Ovary (tissue), 9 donors: Measurements from ENCODE around the gene CERCAM. TPM values are rescaled to one million over a fixed set of nuclear protein-coding genes. Genes with fewer than 3 reads are reported as not detected.
"Not testable (repeated sequence)": the region's sequence is repeated elsewhere in the genome, so short reads cannot be mapped to it uniquely, and the experiment has no call there.

ENCODE experiments used
- DNase-seq, 5 donors: peaks; one replicate each; pipeline ENCODE4 v3.0.0-alpha.2; 2019 to 2020
- H3K27ac ChIP-seq, 2 donors: fragments of 200-600 bp; one replicate each; pipeline versions ENCODE4 v1.5.1 to v1.8.0; 2019 to 2022
- H3K27me3 ChIP-seq: fragments of 200-600 bp; one replicate; pipeline ENCODE4 v1.8.0; 2022
- H3K36me3 ChIP-seq: fragments of 200-600 bp; sonication (generic); one replicate; pipeline ENCODE4 v1.5.1; 2019
- H3K4me1 ChIP-seq: one replicate; pipeline ENCODE4 v1.8.1; 2013; ENCODE audit warnings: mild to moderate bottlenecking, moderate library complexity; ENCODE audit not compliant: insufficient read depth
- H3K4me3 ChIP-seq: fragments of 200-600 bp; sonication (generic); one replicate; pipeline ENCODE4 v1.5.1; 2017
- H3K9me3 ChIP-seq, 2 donors: fragments of 200-600 bp in 1 of 2; sonication (generic) in 1 of 2; one replicate each; pipeline versions ENCODE4 v1.5.1 to v1.8.1; 2013 to 2019; ENCODE audit warnings: mild to moderate bottlenecking in 1 of 2, moderate library complexity in 1 of 2
- CTCF ChIP-seq, 3 donors: fragments of 450-650 bp in 2 of 3; fragments of 200-600 bp in 1 of 3; IDR thresholded peaks; one replicate each; pipeline versions ENCODE4 v1.5.1 to v1.8.0; 2016 to 2022; ENCODE audit warnings: antibody characterized with exemption in 3 of 3, mild to moderate bottlenecking in 1 of 3
- EP300 ChIP-seq: sonication (generic); formaldehyde crosslinking; IDR thresholded peaks from one replicate; pipeline ENCODE4 v1.6.1; 2017; ENCODE audit warnings: antibody characterized with exemption
- POLR2A ChIP-seq: fragments of 450-650 bp; IDR thresholded peaks from one replicate; pipeline ENCODE4 v1.6.1; 2017; ENCODE audit warnings: antibody characterized with exemption, mild to moderate bottlenecking, moderate library complexity
- WGBS, 3 donors: extraction: QIAGEN DNeasy Blood & Tissue Kit in 1 of 3; methylation state at CpG; one replicate each; pipeline versions ENCODE4 v1.1.5 to v1.1.7; 2013 to 2017; 5-methylcytosine and 5-hydroxymethylcytosine counted together
- intact Hi-C, 4 donors: fragments of 100-400 bp; cut with DNase I; formaldehyde crosslinking; loops; one replicate each; pipeline versions ENCODE4 v1.11.0 to v1.15.1; 2022 to 2023
- polyA plus RNA-seq, 2 donors: library from polyadenylated mRNA; stranded (reverse); fragments of 200-250 nt in 1 of 2; fragments of 350-450 nt in 1 of 2; fragmentation: Illumina TruSeq in 1 of 2; extraction: RNeasy Lipid Tissue Mini Kit (QIAGEN cat#74804) in 1 of 2; gene quantifications; one replicate each; pipeline ENCODE4 v1.2.3, GENCODE V29; 2013 to 2014
- total RNA-seq, 7 donors: library from RNA; depleted of rRNA in 2 of 7; stranded (reverse); fragments of >200 nt in 2 of 7; fragmentation: NEBNext Ultra II Directional in 3 of 7; extraction: Animal tissue kit (Norgen Biotek cat#: 25700) in 3 of 7; gene quantifications; one replicate each; pipeline versions ENCODE4 v1.1.0 to v1.2.4, GENCODE V29; 2016 to 2023
- donor health status: DM: no; HTN: no; CAD: no; lungs with moderate emphysema.
- donor health status: DM: no; HTN: no; CAD: no.
- donor health status: Bipolar disorder and iron deficiency.
- donor health status: DM: yes; HTN: yes; CAD: no.
- donor health status: DM: no; HTN: no; CAD: no.
- donor health status: DM: yes; HTN: yes; CAD: no.

CERCAM gene
- total and polyA plus RNA-seq, 9 donors: 19.6 to 63.9 (median 38.1) TPM

GRCh38 chr9:128420060-128420650 is 502 bp upstream of the CERCAM start:
- no peak for TF ChIP-seq POLR2A
- peak; percentile 75 to 88 (median 86) for TF ChIP-seq CTCF (IDR thresholded peaks at IDR 0.05)
- no peak for TF ChIP-seq EP300
- WGBS, 3 donors: 0 to 1% (median 0%) methylated on average over 31 to 59 of the region's 59 CpGs
- Histone ChIP-seq H3K27me3 (no peaks in the 10 kb centered on the region), H3K9me3 (no peaks in the 10 kb centered on the region), H3K36me3 (no peaks in the 10 kb centered on the region), H3K27ac (peak overlapping the region; percentile 53 to 82), H3K4me1 (peaks cover 10% of the 10 kb centered on the region), H3K4me3 (peak overlapping the region; percentile 98)
- intact Hi-C loops: no loop called here
- DNase-seq: peak; percentile 68 to 86 (median 77)

GRCh38 chr9:128421482-128421996 is 882 bp downstream of the CERCAM start:
- TF ChIP-seq EP300: no peak
- TF ChIP-seq POLR2A: no peak
- Histone ChIP-seq H3K9me3 (no peaks in the 10 kb centered on the region), H3K4me3 (peak overlapping the region; percentile 98), H3K27ac (no peak overlapping the region), H3K36me3 (no peaks in the 10 kb centered on the region), H3K4me1 (peaks cover 10% of the 10 kb centered on the region), H3K27me3 (no peaks in the 10 kb centered on the region)
- peak in 2 of 5 donors; percentile 47 to 52 for DNase-seq
- intact Hi-C loops: no loop called here
- 8 to 20% (median 17%) methylated on average over 11 of the region's 11 CpGs for WGBS, 3 donors

- H3K9me3 ChIP-seq, intact Hi-C loops, H3K4me3 ChIP-seq, H3K27ac ChIP-seq, H3K4me1 ChIP-seq, H3K27me3 ChIP-seq, H3K36me3 ChIP-seq, DNase-seq: not testable (repeated sequence)
- WGBS, 3 donors: 89 to 93% (median 90%) methylated on average over 13 of the region's 13 CpGs
Observed at GRCh38 chr9:128422022-128422782, 1.5 kb downstream of the CERCAM start.

GRCh38 chr9:128422783-128423150 is 2.1 kb downstream of the CERCAM start:
- no peaks in the 10 kb centered on the region for H3K9me3 ChIP-seq
- no peak overlapping the region for H3K4me3 ChIP-seq
- TF ChIP-seq EP300 (no peak), CTCF (IDR thresholded peaks at IDR 0.05) (no peak), POLR2A (no peak)

GRCh38 chr9:128423356-128423755 is 2.7 kb downstream of the CERCAM start:
- intact Hi-C loops, H3K4me1 ChIP-seq, H3K36me3 ChIP-seq, H3K27me3 ChIP-seq, H3K9me3 ChIP-seq, DNase-seq, H3K4me3 ChIP-seq, H3K27ac ChIP-seq: not testable (repeated sequence)
- 79 to 87% (median 82%) methylated on average over 6 of the region's 6 CpGs for WGBS, 3 donors

More at GRCh38 chr9:128422783-128423150, 2.1 kb downstream of the CERCAM start:
- Histone ChIP-seq H3K36me3 (no peaks in the 10 kb centered on the region), H3K27me3 (no peaks in the 10 kb centered on the region), H3K27ac (no peak overlapping the region), H3K4me1 (peaks cover 10% of the 10 kb centered on the region)
- DNase-seq: no peak
- 91 to 95% (median 93%) methylated on average over 5 of the region's 5 CpGs for WGBS, 3 donors
- intact Hi-C loops: no loop called here
